ENCODE results near the gene HERC2.

DNA sequence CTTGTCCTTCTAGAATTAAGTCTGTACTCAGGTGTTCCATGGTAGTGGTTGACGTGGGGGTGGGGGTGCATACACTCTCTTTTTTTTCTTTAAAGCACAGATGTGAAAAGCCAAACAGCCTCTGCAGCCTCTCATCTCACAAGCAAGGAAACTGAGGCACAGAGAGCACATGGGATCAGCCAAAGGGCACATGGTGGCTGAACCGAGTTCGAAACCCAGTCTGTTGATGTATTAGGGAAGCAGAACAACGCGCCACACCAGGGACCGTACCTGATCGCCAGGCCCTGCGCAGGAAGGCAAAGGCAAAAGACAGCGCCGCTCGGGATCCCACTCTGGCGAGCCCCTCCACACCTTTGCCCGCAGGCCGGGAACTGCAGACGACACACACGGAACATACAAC, 47.3 kb downstream of the HERC2 start:
- no peak for TF ChIP-seq CTCF (IDR thresholded peaks at IDR 0.05 in 8 of 11, conservative IDR thresholded peaks at IDR 0.05 in 3 of 11)
- no peak for TF ChIP-seq POLR2A (IDR thresholded peaks at IDR 0.05)

Data from spleen (tissue), 7 donors.